BLaER1 (cell line): ENCODE measurements around the gene AK2.

Experiments used
- H3K27ac ChIP-seq: shearing (Covaris generic); formaldehyde crosslinking; 2 replicates; pipeline ENCODE4 v1.8.1; 2022
- H3K27me3 ChIP-seq: shearing (Covaris generic); formaldehyde crosslinking; 2 replicates; pipeline ENCODE4 v1.8.1; 2022
- H3K36me3 ChIP-seq: shearing (Covaris generic); formaldehyde crosslinking; 2 replicates; pipeline ENCODE4 v1.8.1; 2022
- H3K4me1 ChIP-seq: shearing (Covaris generic); formaldehyde crosslinking; 2 replicates; pipeline ENCODE4 v1.8.1; 2022
- H3K4me2 ChIP-seq: shearing (Covaris generic); formaldehyde crosslinking; 2 replicates; pipeline ENCODE4 v1.8.1; 2022
- H3K4me3 ChIP-seq: shearing (Covaris generic); formaldehyde crosslinking; 2 replicates; pipeline ENCODE4 v1.8.1; 2022
- H3K9ac ChIP-seq: shearing (Covaris generic); formaldehyde crosslinking; 2 replicates; pipeline ENCODE4 v1.8.1; 2022
- H3K9me3 ChIP-seq: shearing (Covaris generic); formaldehyde crosslinking; 2 replicates; pipeline ENCODE4 v1.8.1; 2022
- H4K20me1 ChIP-seq: shearing (Covaris generic); formaldehyde crosslinking; 2 replicates; pipeline ENCODE4 v1.8.1; 2022
- Cebpa-rat ChIP-seq: shearing (Covaris generic); IDR thresholded peaks from 2 replicates; pipeline ENCODE4 v1.8.1; 2022

The AK2 gene

DNA sequence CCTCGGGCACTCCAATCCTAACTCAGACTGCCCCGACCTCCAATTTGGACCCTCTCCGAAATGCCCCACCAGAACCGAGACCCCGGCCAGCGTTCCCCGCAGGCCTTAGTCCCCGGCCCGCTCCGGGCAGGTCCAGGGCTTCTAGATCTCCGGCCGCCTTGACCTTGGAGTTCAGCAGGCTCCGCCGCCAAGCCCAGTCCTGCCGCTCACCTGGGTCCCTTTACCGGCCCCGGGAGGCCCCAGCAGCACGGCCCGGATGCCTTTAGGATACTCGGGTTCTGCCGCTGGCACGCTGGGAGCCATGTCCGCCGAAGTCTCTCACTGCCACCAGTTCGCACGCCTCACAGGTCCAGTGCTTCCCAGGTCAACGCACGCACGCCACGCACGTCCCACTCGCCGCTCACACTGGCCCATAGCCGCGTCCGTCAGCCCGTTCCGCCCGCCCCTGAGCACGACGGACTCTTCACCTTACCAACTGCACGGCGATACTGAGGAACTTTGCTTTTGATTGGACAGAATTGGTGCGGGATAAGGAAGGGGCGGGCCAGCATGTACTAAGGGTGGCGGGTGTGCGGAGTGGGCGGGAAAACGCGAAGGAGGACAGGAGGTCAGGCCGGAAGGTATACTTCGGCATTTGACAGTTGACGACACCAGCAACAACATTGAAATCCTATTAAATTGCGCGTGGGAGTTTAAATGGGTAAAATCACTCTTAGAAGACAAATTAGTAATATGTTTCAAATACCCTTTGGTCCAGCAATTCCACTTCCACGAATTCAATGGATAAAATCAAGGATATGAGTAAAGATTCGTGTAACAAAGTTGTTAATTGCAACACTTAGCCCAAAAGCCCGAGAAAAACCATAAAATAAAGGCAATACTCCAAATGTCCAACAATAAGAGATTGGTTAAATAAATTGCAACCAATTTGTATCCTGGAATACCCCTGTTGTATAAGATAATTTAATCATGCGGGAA, at the start of gene AK2:
AK2 (minus strand) TSS at position 358 of the 978 bp plus-strand sequence; CDS start at position 303, 55 bp downstream.
- H4K20me1 ChIP-seq, result peaks cover 39% of the 10 kb centered on the region
- peak within 1 kb of the TSS; percentile 96 for H3K4me3 ChIP-seq
- peaks cover 64% of the 10 kb centered on the region for H3K4me1 ChIP-seq
- no peaks in the 10 kb centered on the region for H3K9me3 ChIP-seq
- H3K27ac ChIP-seq, result peak within 1 kb of the TSS; percentile 93
- no peaks in the 10 kb centered on the region for H3K27me3 ChIP-seq
- no peak for TF ChIP-seq Cebpa-rat
- H3K4me2 ChIP-seq, result peak within 1 kb of the TSS; percentile 95
- H3K9ac ChIP-seq, result peak within 1 kb of the TSS; percentile 95
- H3K36me3 ChIP-seq, result peaks cover 32% of the 10 kb centered on the region

DNA sequence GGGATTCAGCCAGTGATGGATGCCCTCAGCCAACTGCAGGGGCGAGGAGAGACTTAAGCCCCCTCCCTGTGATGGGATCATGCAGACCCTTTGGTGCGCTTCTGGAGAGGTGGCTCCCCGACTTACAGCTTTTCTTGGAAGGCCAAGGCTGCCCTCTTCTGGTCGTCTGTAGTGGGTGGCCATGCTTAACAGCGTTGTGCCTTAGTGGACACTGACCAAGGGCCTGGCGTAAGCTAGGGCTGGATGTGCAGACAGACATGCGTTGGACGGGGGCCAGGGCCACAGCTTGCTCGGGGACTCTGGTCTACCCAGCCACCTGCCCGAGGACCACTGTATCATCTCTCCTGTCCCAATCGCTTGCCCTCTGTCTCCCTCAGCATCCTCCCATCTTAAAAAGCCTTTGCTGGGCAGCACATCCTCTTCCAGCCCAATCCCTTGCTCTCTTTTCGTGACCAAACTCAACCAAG, 49.7 kb upstream of the AK2 start:
- no peak overlapping the region for H3K27ac ChIP-seq
- H3K4me2 ChIP-seq, result no peak overlapping the region

DNA sequence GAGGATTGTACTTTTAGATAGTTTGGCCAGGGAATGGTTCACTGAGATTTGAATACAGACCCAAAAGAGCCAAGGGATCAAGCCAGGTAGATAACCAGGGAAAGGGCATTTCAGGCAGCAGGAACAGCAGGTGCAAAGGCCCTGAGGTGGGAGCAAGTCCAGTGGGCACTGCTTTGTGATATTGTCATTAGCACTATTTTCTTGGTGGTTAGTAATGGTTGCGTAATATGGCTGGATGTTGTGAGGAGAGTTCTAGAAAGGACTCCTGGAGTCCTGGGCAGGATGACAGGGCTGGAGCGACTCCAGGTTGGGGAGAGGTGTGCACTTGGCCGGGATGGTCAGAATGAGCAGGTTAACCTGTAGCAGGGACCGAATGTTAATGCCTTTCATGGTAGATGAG, 48.6 kb upstream of the AK2 start:
- no peaks in the 10 kb centered on the region for H3K36me3 ChIP-seq
- H3K4me1 ChIP-seq, result peaks cover 43% of the 10 kb centered on the region
- H3K27ac ChIP-seq, result no peak overlapping the region
- H4K20me1 ChIP-seq, result no peaks in the 10 kb centered on the region
- no peaks in the 10 kb centered on the region for H3K9me3 ChIP-seq
- H3K9ac ChIP-seq, result no peak overlapping the region
- H3K27me3 ChIP-seq, result peaks cover 19% of the 10 kb centered on the region
- H3K4me3 ChIP-seq, result no peak overlapping the region
- peak; percentile 85 for TF ChIP-seq Cebpa-rat
- peak overlapping the region; percentile 11; the same call in 1 of the 2 replicates for H3K4me2 ChIP-seq

More for the DNA sequence above, 49.7 kb upstream of the AK2 start:
- H3K4me3 ChIP-seq, result no peak overlapping the region
- peaks cover 15% of the 10 kb centered on the region for H3K27me3 ChIP-seq
- no peak for TF ChIP-seq Cebpa-rat
- peaks cover 35% of the 10 kb centered on the region for H3K4me1 ChIP-seq
- no peak overlapping the region for H3K9ac ChIP-seq
- no peaks in the 10 kb centered on the region for H4K20me1 ChIP-seq
- H3K36me3 ChIP-seq, result no peaks in the 10 kb centered on the region
- H3K9me3 ChIP-seq, result no peaks in the 10 kb centered on the region

DNA sequence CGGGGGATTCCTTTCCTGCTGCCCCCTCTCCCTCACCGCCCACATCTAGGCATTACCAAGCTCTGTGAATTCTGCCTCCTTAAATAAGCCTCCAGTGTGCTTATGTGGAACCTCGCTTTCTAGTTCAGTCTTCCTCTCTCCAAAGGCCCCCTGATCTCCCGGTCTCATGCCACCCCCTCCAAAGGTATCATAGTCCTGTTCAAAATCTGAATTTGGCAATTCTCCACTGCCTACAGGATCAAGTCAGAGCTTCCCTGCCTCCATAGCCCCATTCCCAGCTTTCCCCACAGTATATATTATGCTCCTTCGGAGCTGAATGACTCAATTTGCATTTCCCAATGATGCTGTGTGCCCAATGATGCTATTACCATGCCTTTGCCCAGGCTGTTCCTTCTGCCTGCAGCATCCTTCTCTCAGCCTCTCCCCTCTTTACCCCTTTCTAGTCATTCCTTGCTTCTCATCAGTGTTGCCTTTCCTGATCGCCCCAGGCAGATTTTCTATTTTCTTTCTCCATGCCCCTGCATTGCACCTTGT, 46.0 kb upstream of the AK2 start:
- H3K36me3 ChIP-seq, result no peaks in the 10 kb centered on the region
- no peaks in the 10 kb centered on the region for H4K20me1 ChIP-seq
- H3K4me1 ChIP-seq, result peaks cover 28% of the 10 kb centered on the region
- H3K27ac ChIP-seq, result no peak overlapping the region
- TF ChIP-seq Cebpa-rat, result no peak
- H3K9ac ChIP-seq, result no peak overlapping the region
- no peak overlapping the region for H3K4me3 ChIP-seq
- H3K27me3 ChIP-seq, result peaks cover 19% of the 10 kb centered on the region
- no peaks in the 10 kb centered on the region for H3K9me3 ChIP-seq
- H3K4me2 ChIP-seq, result no peak overlapping the region

DNA sequence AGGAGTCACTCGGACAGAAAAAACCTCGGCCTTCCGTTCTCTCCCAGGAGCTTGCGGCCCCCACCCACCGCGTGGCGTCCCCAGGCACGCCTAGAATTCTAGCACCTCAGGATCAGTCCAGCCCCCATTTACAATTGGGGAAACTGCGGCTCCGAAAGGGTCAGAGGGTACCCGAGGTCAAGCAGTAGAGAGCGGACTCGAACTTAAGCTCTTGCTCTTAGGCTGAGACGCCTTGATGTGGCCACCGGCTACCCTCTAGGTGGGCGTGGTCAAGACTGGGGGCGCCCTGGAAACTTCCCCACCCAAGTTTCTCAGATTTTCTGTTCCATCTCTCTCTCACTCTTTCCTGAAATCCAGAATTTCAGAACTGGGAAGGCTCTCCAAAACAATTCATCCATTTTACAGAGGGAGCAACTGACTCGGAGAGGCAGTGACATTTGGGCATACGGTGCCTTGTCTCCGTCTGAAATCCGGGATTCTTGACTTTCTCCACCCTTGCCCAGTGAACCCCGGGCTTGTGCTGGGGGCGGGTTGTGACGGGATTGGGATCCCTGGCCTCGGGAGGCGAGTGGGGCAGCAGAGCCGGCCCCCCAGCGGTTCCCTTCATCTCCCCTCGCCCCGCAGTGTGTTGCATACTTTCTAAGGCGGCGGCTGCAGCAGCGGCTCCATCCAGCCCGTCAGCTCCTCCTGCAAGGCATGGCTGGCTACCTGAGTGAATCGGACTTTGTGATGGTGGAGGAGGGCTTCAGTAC, 45.0 kb upstream of the AK2 start:
- no peaks in the 10 kb centered on the region for H3K36me3 ChIP-seq
- H3K27ac ChIP-seq, result peak overlapping the region; percentile 63; the same call in 1 of the 2 replicates
- peak overlapping the region; percentile 100 for H3K4me2 ChIP-seq
- no peak for TF ChIP-seq Cebpa-rat
- H3K4me3 ChIP-seq, result peak overlapping the region; percentile 76
- H3K9ac ChIP-seq, result peak overlapping the region; percentile 77
- H3K4me1 ChIP-seq, result peaks cover 24% of the 10 kb centered on the region
- no peaks in the 10 kb centered on the region for H3K9me3 ChIP-seq
- H3K27me3 ChIP-seq, result peaks cover 19% of the 10 kb centered on the region
- no peaks in the 10 kb centered on the region for H4K20me1 ChIP-seq

DNA sequence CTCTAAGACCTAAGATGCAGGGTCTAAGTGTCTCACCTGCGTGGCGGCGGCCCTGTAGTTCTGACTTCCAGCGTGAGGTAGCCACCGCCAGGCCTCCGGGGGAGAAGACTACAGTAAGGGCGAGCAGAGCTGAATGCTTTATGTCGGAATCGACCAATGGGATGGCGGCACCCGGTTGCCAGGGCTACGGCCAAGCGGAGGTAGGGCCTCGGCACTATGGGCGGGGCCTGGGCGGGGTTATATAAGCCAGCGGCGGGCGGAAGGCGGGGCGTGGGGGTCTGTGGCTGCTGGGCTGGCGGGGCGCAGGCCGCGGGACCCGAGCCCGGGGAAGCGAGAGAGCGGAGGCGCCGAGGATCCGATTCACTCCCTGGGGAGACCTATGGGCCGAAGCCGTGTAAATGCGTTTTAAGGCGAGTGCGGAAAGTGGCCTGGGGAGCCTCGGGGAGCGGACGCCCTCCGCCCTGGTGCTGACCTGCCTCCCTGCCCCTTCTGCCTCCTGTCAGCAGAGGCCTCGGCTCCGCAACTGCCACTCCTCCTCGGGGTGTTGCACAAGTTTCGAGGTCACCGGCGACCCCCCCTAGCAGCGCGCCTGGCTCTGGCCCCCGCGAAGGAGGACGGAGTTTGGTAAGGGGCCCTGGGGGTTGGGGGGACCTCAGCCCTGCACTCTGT, 44.3 kb upstream of the AK2 start, which contains the start of gene AZIN2:
AZIN2 (plus strand) TSS at position 269 of the 669 bp plus-strand sequence. CDS start 1,097 bp downstream, outside the sequence.
- Histone ChIP-seq H4K20me1 (no peaks in the 10 kb centered on the region), H3K27ac (peak within 1 kb of the TSS; percentile 63), H3K27me3 (peaks cover 19% of the 10 kb centered on the region), H3K4me3 (peak within 1 kb of the TSS; percentile 76), H3K4me1 (peaks cover 23% of the 10 kb centered on the region), H3K36me3 (no peaks in the 10 kb centered on the region), H3K4me2 (peak within 1 kb of the TSS; percentile 100), H3K9me3 (no peaks in the 10 kb centered on the region), H3K9ac (peak within 1 kb of the TSS; percentile 77)
- no peak for TF ChIP-seq Cebpa-rat

DNA sequence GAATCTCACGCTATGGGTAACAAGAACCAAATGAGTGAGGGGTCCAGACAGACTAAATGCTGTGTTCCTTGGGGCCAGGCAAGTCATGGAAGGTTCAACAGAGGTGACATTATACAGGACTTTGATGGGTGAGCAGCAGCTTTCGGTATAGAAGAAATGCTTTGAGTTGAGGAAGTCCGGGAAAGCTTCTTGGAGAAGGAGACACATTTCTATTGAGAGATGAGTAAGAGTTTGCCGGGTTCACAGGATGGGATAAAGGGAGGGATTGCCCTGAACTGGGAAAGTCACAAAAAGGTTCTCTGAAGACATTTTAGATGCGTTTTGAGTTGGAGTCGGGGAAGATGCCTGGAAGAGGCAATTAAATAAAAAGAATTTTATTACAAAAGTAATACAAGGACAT, 43.7 kb upstream of the AK2 start:
- Histone ChIP-seq H3K27ac (no peak overlapping the region), H3K4me1 (peaks cover 18% of the 10 kb centered on the region), H3K9ac (peak overlapping the region; percentile 77), H3K36me3 (no peaks in the 10 kb centered on the region), H3K9me3 (no peaks in the 10 kb centered on the region), H3K4me2 (peak overlapping the region; percentile 100), H4K20me1 (no peaks in the 10 kb centered on the region), H3K27me3 (peaks cover 19% of the 10 kb centered on the region), H3K4me3 (peak overlapping the region; percentile 76)
- TF ChIP-seq Cebpa-rat, result no peak

DNA sequence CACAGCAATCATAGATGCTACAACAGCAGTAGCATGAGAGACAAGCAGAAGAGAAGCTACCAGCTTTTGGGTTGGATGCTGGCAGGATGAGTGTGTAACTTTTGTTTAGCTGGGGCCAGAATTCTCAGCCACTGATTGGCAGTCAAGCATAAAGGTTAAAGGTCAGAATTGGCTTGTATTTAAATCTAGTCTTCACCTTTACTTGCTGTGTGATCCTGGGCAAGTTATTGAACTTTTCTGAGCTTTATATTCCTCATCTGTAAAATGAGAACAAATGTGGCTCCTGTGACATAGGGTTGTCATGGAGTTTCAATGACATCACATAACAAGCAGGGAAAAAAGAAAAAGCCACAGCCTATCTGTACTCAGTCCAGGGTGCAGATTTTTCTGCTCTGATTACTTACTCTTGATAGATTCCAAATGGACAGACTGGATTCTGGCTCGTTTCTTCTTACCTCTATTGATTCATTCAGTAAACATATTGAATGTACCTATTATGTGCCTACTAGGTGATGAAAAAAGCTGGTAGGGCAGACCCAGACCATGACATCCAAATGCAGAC, 41.4 kb upstream of the AK2 start:
- H3K36me3 ChIP-seq, result no peaks in the 10 kb centered on the region
- no peak overlapping the region for H3K9ac ChIP-seq
- no peak for TF ChIP-seq Cebpa-rat
- no peaks in the 10 kb centered on the region for H3K9me3 ChIP-seq
- no peak overlapping the region for H3K4me3 ChIP-seq
- peaks cover 19% of the 10 kb centered on the region for H3K27me3 ChIP-seq
- no peak overlapping the region for H3K4me2 ChIP-seq
- no peak overlapping the region for H3K27ac ChIP-seq
- peaks cover 24% of the 10 kb centered on the region for H3K4me1 ChIP-seq
- no peaks in the 10 kb centered on the region for H4K20me1 ChIP-seq
